ENCODE results near the gene EPHA6.

- TF ChIP-seq CTCF (IDR thresholded peaks at IDR 0.05) (no peak), POLR2A (IDR thresholded peaks at IDR 0.05) (no peak)
These were observed 856.6 kb downstream of the EPHA6 start for GRCh38 chr3:97670952-97671351.
